Caco-2 (cell line): ENCODE results near the gene MARCKSL1. TPM values are rescaled to one million over a fixed set of nuclear protein-coding genes. Genes with fewer than 3 reads are reported as not detected.

Experiments
- BruUV-seq: library from RNA; stranded (reverse); fragments of 400-500 nt; replicated peaks from 2 replicates; lab custom pipeline; 2021; lab: Mats Ljungman, UMichigan
- CTCF ChIA-PET: fragments of 300-600 bp; sonication (Branson Sonifier 250); formaldehyde crosslinking; loops from one replicate; lab custom pipeline; 2022; ENCODE audit warnings: antibody characterized with exemption; lab: Charles Lee
- POLR2A ChIA-PET: fragments of 300-600 bp; sonication (Branson Sonifier 250); formaldehyde crosslinking; loops from one replicate; lab custom pipeline; 2022; ENCODE audit warnings: antibody characterized with exemption; lab: Charles Lee
- DNase-seq, 2 experiments: peaks; one replicate each; pipeline versions ENCODE4 v3.0.0 to v3.0.0-alpha.2; 2020 to 2022
- H3K27me3 ChIP-seq: replicated peaks from 2 replicates; pipeline ENCODE4 v1.6.0; 2011; ENCODE audit warnings: low read length; ENCODE audit not compliant: control insufficient read depth, insufficient read depth
- H3K36me3 ChIP-seq: 2 replicates; pipeline ENCODE4 v1.5.1; 2011; ENCODE audit warnings: low read length; ENCODE audit not compliant: control insufficient read depth, insufficient read depth
- H3K4me1 ChIP-seq: fragments of 250-450 bp; sonication (Bioruptor Pico); 2 replicates; pipeline ENCODE4 v1.5.1; 2020; ENCODE audit warnings: mild to moderate bottlenecking
- H3K4me3 ChIP-seq: 2 replicates; pipeline ENCODE4 v1.5.1; 2011; ENCODE audit warnings: low read depth, mild to moderate bottlenecking, control low read depth, low read length
- H3K9me3 ChIP-seq: fragments of 250-450 bp; sonication (Bioruptor Pico); 2 replicates; pipeline ENCODE4 v1.5.1; 2020; ENCODE audit warnings: mild to moderate bottlenecking, moderate library complexity
- H3K27ac Mint-ChIP-seq: one replicate; pipeline ENCODE4 v1.8.0; 2022; ENCODE audit warnings: mixed read lengths; ENCODE audit not compliant: unreplicated experiment
- H3K27me3 Mint-ChIP-seq: one replicate; pipeline ENCODE4 v1.8.0; 2022; ENCODE audit warnings: mixed read lengths; ENCODE audit not compliant: insufficient read depth, unreplicated experiment
- H3K36me3 Mint-ChIP-seq: one replicate; pipeline ENCODE4 v1.8.0; 2022; ENCODE audit warnings: mild to moderate bottlenecking, mixed read lengths; ENCODE audit not compliant: insufficient read depth, unreplicated experiment
- H3K4me1 Mint-ChIP-seq: one replicate; pipeline ENCODE4 v1.8.0; 2022; ENCODE audit warnings: low read depth, mixed read lengths; ENCODE audit not compliant: unreplicated experiment
- H3K4me3 Mint-ChIP-seq: one replicate; pipeline ENCODE4 v1.8.0; 2022; ENCODE audit warnings: mild to moderate bottlenecking, moderate library complexity, mixed read lengths; ENCODE audit not compliant: unreplicated experiment
- H3K9me3 Mint-ChIP-seq: one replicate; pipeline ENCODE4 v1.8.0; 2022; ENCODE audit warnings: mixed read lengths; ENCODE audit not compliant: unreplicated experiment
- CTCF ChIP-seq, 2 experiments: fragments of 200-600 bp in 1 of 2; IDR thresholded peaks; 1 replicate in 1 of 2; 2 replicates in 1 of 2; pipeline versions ENCODE4 v1.5.1 to v1.8.0; 2011 to 2022; ENCODE audit warnings: antibody characterized with exemption in 1 of 2, control low read depth in 1 of 2, inconsistent platforms in 1 of 2, low read depth in 1 of 2, low read length in 1 of 2, mild to moderate bottlenecking in 1 of 2, moderate library complexity in 1 of 2; ENCODE audit not compliant: insufficient read depth in 1 of 2, severe bottlenecking in 1 of 2, unreplicated experiment in 1 of 2
- intact Hi-C: fragments of 100-400 bp; cut with micrococcal nuclease; formaldehyde crosslinking; loops from one replicate; pipeline ENCODE4 v1.10.0; 2022; ENCODE audit not compliant: unreplicated experiment
- total RNA-seq: library from RNA; stranded (reverse); gene quantifications from 2 replicates; pipeline ENCODE4 v1.2.3, GENCODE V29; 2022

MARCKSL1 gene
- total RNA-seq, 1 experiment from 2014 or later, result 150 TPM

GRCh38 chr1:32345289-32345827, 9.3 kb upstream of the MARCKSL1 start:
- Mint-ChIP-seq H3K36me3 (peaks cover 6% of the 10 kb centered on the region), H3K4me1 (peaks cover 16% of the 10 kb centered on the region), H3K27me3 (no peaks in the 10 kb centered on the region), H3K9me3 (no peaks in the 10 kb centered on the region), H3K27ac (no peak overlapping the region), H3K4me3 (no peak overlapping the region)
- H3K9me3 ChIP-seq, result no peaks in the 10 kb centered on the region
- DNase-seq, result no peak
- H3K4me1 ChIP-seq, result 0 out of 2 replicates have a peak, but pooled peaks cover 4% of the 10 kb centered on the region
- ChIA-PET POLR2A (interaction anchor here (1.1 kb wide), 1 partner anchor 9 kb away, joined by 7 read pairs; the partner anchor contains the start of gene MARCKSL1), CTCF (interaction anchor here (1.1 kb wide), 1 partner anchor 55 kb away, joined by 3 read pairs; no protein-coding TSS in a partner anchor)
- H3K27me3 ChIP-seq, result no peaks in the 10 kb centered on the region
- no peak for TF ChIP-seq CTCF (IDR thresholded peaks at IDR 0.05; ENCODE audit: insufficient read depth in 1 of 2, low read depth in 1 of 2, low read length in 1 of 2, severe bottlenecking in 1 of 2, unreplicated experiment in 1 of 2)
- H3K4me3 ChIP-seq, result no peak overlapping the region
- no peaks in the 10 kb centered on the region for H3K36me3 ChIP-seq
- BruUV-seq, result no TSS peak
- intact Hi-C loops, result no loop called here

GRCh38 chr1:32342704-32343103, 6.7 kb upstream of the MARCKSL1 start:
- intact Hi-C loops, result no loop called here
- no peak overlapping the region for H3K4me3 Mint-ChIP-seq
- Histone ChIP-seq H3K27me3 (no peaks in the 10 kb centered on the region), H3K9me3 (no peaks in the 10 kb centered on the region), H3K4me3 (no peak overlapping the region), H3K36me3 (no peaks in the 10 kb centered on the region), H3K4me1 (0 out of 2 replicates have a peak, but pooled peaks cover 4% of the 10 kb centered on the region)
- no peak for DNase-seq
- H3K27me3 Mint-ChIP-seq, result no peaks in the 10 kb centered on the region
- BruUV-seq, result no TSS peak
- peaks cover 16% of the 10 kb centered on the region for H3K4me1 Mint-ChIP-seq
- TF ChIP-seq CTCF (IDR thresholded peaks at IDR 0.05; ENCODE audit: insufficient read depth in 1 of 2, low read depth in 1 of 2, low read length in 1 of 2, severe bottlenecking in 1 of 2, unreplicated experiment in 1 of 2), result no peak
- H3K27ac Mint-ChIP-seq, result no peak overlapping the region
- POLR2A ChIA-PET, result no interaction called here
- CTCF ChIA-PET, result interaction anchor here (0.7 kb wide), 1 partner anchor 1128 kb away, joined by 3 read pairs; no protein-coding TSS in a partner anchor
- no peaks in the 10 kb centered on the region for H3K9me3 Mint-ChIP-seq
- peaks cover 6% of the 10 kb centered on the region for H3K36me3 Mint-ChIP-seq

- CTCF ChIA-PET, result no interaction called here
- Histone ChIP-seq H3K4me1 (0 out of 2 replicates have a peak, but pooled peaks cover 4% of the 10 kb centered on the region), H3K27me3 (no peaks in the 10 kb centered on the region), H3K9me3 (no peaks in the 10 kb centered on the region), H3K36me3 (no peaks in the 10 kb centered on the region), H3K4me3 (no peak overlapping the region)
- peaks cover 16% of the 10 kb centered on the region for H3K4me1 Mint-ChIP-seq
- peaks cover 8% of the 10 kb centered on the region for H3K36me3 Mint-ChIP-seq
- H3K9me3 Mint-ChIP-seq, result no peaks in the 10 kb centered on the region
- no peak for DNase-seq
- POLR2A ChIA-PET, result interaction anchor here (0.7 kb wide), 1 partner anchor 10 kb away, joined by 3 read pairs; no protein-coding TSS in a partner anchor
- intact Hi-C loops, result no loop called here
- no TSS peak for BruUV-seq
- TF ChIP-seq CTCF (IDR thresholded peaks at IDR 0.05; ENCODE audit: insufficient read depth in 1 of 2, low read depth in 1 of 2, low read length in 1 of 2, severe bottlenecking in 1 of 2, unreplicated experiment in 1 of 2), result no peak
- no peaks in the 10 kb centered on the region for H3K27me3 Mint-ChIP-seq
- no peak overlapping the region for H3K27ac Mint-ChIP-seq
- no peak overlapping the region for H3K4me3 Mint-ChIP-seq
Measured at GRCh38 chr1:32341971-32342370, 5.9 kb upstream of the MARCKSL1 start.
